BLaER1 treated with 17β-estradiol and CSF1 and Interleukin-3, amounts not matched to agents 10 nM and 100 nM (cell line): ENCODE results near the gene CLIP2.
"Not testable (repeated sequence)": the region's sequence is repeated elsewhere in the genome, so short reads cannot be mapped to it uniquely, and the experiment has no call there.

Experiments used
- H3K27ac ChIP-seq, 11 experiments: shearing (Covaris generic); formaldehyde crosslinking; 2 replicates each; pipeline ENCODE4 v1.8.1; 2022
- H3K27me3 ChIP-seq, 11 experiments: shearing (Covaris generic); formaldehyde crosslinking; 2 replicates each; pipeline ENCODE4 v1.8.1; 2022
- H3K36me3 ChIP-seq, 11 experiments: shearing (Covaris generic); formaldehyde crosslinking; 2 replicates each; pipeline ENCODE4 v1.8.1; 2022
- H3K4me1 ChIP-seq, 10 experiments: shearing (Covaris generic); formaldehyde crosslinking; 2 replicates each; pipeline ENCODE4 v1.8.1; 2022
- H3K4me2 ChIP-seq, 11 experiments: shearing (Covaris generic); formaldehyde crosslinking; 2 replicates each; pipeline ENCODE4 v1.8.1; 2022
- H3K4me3 ChIP-seq, 10 experiments: shearing (Covaris generic); formaldehyde crosslinking; 2 replicates each; pipeline ENCODE4 v1.8.1; 2022
- H3K9ac ChIP-seq, 11 experiments: shearing (Covaris generic); formaldehyde crosslinking; 2 replicates each; pipeline ENCODE4 v1.8.1; 2022
- H3K9me3 ChIP-seq, 11 experiments: shearing (Covaris generic); formaldehyde crosslinking; replicated peaks in 1 of 11; 2 replicates each; pipeline ENCODE4 v1.8.1; 2022
- H4K20me1 ChIP-seq, 11 experiments: shearing (Covaris generic); formaldehyde crosslinking; 2 replicates each; pipeline ENCODE4 v1.8.1; 2022
- Cebpa-rat ChIP-seq, 11 experiments: shearing (Covaris generic); IDR thresholded peaks; 2 replicates each; pipeline ENCODE4 v1.8.1; 2022

CLIP2 gene

DNA sequence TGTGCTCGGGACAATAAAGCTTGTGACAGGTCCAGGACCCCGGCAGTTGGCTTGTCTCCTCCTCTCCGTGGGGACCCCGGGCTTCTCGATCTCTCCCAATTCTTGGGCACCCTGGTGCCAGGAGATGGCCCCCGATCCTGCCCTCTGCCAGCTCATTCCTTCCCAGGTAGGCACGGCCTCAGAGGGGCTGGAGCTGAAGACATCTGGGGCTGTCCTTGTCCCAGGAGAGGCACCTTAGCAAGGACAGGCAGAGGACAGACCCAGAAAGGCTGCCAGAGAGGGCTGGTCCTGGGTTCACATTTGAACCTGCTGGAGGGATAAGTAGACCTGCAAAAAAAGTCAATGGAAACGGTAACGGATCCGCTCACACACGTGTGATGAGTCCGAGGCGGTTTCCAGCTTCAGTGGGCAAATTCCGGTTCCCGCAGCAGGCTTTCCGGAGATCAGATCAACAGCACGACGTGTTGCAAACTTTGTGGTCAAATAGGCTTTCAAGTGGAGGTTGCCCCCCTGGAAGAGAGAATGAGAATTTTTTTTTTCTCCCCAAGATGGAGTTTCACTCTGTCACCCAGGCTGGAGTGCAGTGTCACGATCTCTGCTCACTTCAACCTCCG, 116.8 kb downstream of the CLIP2 start:
- H3K27ac ChIP-seq: peak overlapping the region in 10 of 11 experiments; percentile 48 to 99 (median 92); a peak in 19 of 22 replicates
- H3K4me1 ChIP-seq: peaks cover 20 to 51% (median 38%) of the 10 kb centered on the region in 10 experiments
- peaks cover 0 to 22% (median 2%) of the 10 kb centered on the region in 11 experiments; a peak in 15 of 22 replicates for H4K20me1 ChIP-seq
- peaks cover 31 to 47% (median 41%) of the 10 kb centered on the region in 11 experiments for H3K36me3 ChIP-seq
- H3K27me3 ChIP-seq: no peaks in the 10 kb centered on the region
- TF ChIP-seq Cebpa-rat (IDR thresholded peaks at IDR 0.05): peak in 7 of 11 experiments; percentile 16 to 76 (median 68); a peak in 10 of 22 replicates
- H3K9me3 ChIP-seq: no peaks in the 10 kb centered on the region
- peak overlapping the region; percentile 77 to 90 (median 84) for H3K4me2 ChIP-seq
- H3K9ac ChIP-seq: peak overlapping the region; percentile 55 to 90 (median 80); a peak in 20 of 22 replicates
- H3K4me3 ChIP-seq: peak overlapping the region in 9 of 10 experiments; percentile 21 to 61 (median 45); a peak in 16 of 20 replicates

DNA sequence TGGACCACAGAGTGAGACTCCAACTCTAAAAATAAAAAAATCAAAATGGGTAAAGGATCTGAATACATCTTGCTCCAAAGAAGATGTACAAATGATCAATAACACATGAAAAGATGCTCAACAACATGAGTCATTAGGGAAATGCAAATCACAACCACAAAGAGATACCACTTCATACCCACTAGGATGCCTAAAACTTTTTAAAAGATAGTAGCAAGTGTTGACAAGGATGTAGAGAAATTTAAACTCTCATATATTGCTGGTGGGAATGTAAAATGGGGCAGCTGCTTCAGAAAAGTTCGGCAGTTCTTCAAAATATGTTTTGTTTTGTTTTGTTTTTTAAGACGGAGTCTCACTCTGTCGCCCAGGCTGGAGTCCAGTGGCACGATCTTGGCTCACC, 118.8 kb downstream of the CLIP2 start:
- H3K4me1 ChIP-seq: peaks cover 20 to 65% (median 49%) of the 10 kb centered on the region in 10 experiments
- no peaks in the 10 kb centered on the region for H3K9me3 ChIP-seq
- H4K20me1 ChIP-seq: peaks cover 0 to 16% (median 0%) of the 10 kb centered on the region in 11 experiments; a peak in 1 of 22 replicates
- no peak for TF ChIP-seq Cebpa-rat (IDR thresholded peaks at IDR 0.05)
- H3K4me3 ChIP-seq: no peak overlapping the region
- H3K36me3 ChIP-seq: peaks cover 14 to 27% (median 22%) of the 10 kb centered on the region in 11 experiments
- H3K27me3 ChIP-seq: no peaks in the 10 kb centered on the region
- H3K4me2 ChIP-seq: no peak overlapping the region
- no peak overlapping the region for H3K9ac ChIP-seq
- H3K27ac ChIP-seq: peak overlapping the region in 1 of 11 experiments; percentile 99; a peak in 2 of 22 replicates

DNA sequence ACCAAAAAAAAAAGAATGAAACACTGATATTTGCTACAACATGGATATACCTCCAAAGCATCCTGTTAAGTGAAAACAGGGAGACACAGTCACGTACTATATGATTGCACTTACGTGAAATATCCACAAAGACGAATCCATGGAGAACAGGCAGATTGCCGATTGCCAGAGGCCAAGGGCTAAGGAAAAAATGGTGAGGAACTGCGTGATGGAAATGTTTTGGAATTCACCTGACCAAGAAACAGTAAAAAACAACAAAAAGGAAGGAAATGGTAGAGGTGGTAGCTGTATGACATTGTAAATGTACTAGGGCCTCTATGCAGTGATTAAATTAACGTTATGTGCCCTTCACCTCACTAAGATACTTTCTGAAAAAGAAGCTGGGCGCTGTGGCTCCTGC, 120.4 kb downstream of the CLIP2 start:
- Histone ChIP-seq H3K27ac (no peak overlapping the region; a peak in 1 of 22 replicates), H3K4me3 (no peak overlapping the region), H4K20me1 (0 out of 22 replicates have a peak, but pooled peaks cover 0 to 5% (median 0%) of the 10 kb centered on the region in 11 experiments), H3K4me2 (no peak overlapping the region), H3K36me3 (peaks cover under 1 to 12% (median 6%) of the 10 kb centered on the region in 11 experiments; a peak in 20 of 22 replicates), H3K9me3 (no peaks in the 10 kb centered on the region), H3K9ac (no peak overlapping the region), H3K27me3 (no peaks in the 10 kb centered on the region), H3K4me1 (peaks cover 17 to 54% (median 44%) of the 10 kb centered on the region in 10 experiments)
- TF ChIP-seq Cebpa-rat (IDR thresholded peaks at IDR 0.05): no peak

DNA sequence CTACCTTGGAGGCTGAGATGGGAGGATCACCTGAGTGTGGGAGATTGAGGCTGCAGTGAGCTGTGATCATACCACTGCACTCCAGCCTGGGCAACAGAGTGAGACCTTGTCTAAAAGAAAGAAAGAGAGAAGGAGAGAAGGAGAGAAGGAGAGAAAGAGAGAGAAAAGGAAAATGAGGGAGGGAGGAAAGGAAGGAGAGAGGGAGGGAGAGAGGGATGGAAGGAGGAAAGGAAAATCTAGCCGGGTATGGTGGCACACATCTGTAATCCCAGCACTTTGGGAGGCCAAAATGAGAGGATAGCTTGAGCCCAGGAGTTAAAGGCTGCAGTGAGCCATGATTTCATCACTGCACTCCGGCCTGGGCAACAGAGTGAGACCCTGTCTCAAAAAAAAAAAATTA, 121.6 kb downstream of the CLIP2 start:
- Histone ChIP-seq H4K20me1 (no peaks in the 10 kb centered on the region), H3K9me3 (no peaks in the 10 kb centered on the region), H3K4me3 (no peak overlapping the region), H3K4me1 (peaks cover 5 to 42% (median 33%) of the 10 kb centered on the region in 10 experiments), H3K4me2 (no peak overlapping the region), H3K36me3 (peaks cover 0 to 5% (median 0%) of the 10 kb centered on the region in 11 experiments; a peak in 1 of 22 replicates), H3K9ac (no peak overlapping the region), H3K27ac (no peak overlapping the region), H3K27me3 (no peaks in the 10 kb centered on the region)
- TF ChIP-seq Cebpa-rat (IDR thresholded peaks at IDR 0.05): no peak

DNA sequence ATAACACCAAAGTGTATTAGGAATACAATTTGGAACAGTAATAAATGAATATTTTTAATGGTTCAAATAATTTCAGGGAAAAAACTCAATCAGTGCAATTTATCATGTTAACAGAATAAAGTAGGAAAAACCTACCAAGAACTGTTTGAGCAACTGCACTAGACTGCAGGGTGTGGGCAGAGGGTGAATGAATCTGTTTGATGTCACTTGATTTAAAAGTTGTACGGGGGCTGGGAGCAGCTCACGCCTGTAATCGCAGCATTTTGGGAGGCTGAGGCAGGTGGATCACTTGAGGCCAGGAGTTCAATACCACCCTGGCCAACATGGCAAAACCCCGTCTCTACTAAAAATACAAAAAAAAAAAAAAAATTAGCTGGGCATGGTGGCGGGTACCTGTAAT, 122.4 kb downstream of the CLIP2 start:
- H4K20me1 ChIP-seq, H3K9me3 ChIP-seq, H3K4me3 ChIP-seq, H3K36me3 ChIP-seq, H3K27me3 ChIP-seq: not testable (repeated sequence)
- Histone ChIP-seq H3K4me2 (peak overlapping the region in 5 of 11 experiments; percentile 19 to 32 (median 23); a peak in 5 of 22 replicates), H3K9ac (0 out of 22 replicates have a peak overlapping the region, but pooled peaks of 1 of the 11 experiments have one; percentile 2), H3K4me1 (peaks cover 0 to 34% (median 27%) of the 10 kb centered on the region in 10 experiments; a peak in 17 of 20 replicates), H3K27ac (peak overlapping the region in 3 of 11 experiments; percentile 21 to 62 (median 35); a peak in 3 of 22 replicates)

DNA sequence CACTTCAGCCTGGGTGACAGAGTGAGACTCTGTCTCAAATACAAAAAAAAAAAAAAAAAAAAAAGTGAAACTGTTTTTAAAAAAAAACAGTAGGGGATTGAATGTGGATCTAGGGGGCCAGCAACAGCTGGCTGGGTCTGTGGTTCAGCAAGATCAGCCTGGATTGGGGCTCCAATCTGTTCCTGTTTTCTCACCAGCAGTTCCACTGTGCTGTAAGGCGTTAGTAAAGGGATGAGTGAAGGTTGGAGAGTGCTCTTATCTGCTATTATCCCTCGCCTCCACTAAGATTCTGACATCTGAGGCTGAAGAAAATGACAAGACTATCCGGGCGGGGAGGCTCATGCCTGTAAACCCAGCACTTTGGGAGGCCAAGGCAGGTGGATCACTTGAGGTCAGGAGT, 122.8 kb downstream of the CLIP2 start:
- no peak overlapping the region for H3K4me3 ChIP-seq
- no peak for TF ChIP-seq Cebpa-rat (IDR thresholded peaks at IDR 0.05)
- H3K27ac ChIP-seq: peak overlapping the region in 7 of 11 experiments; percentile 5 to 62 (median 32); a peak in 8 of 22 replicates
- no peaks in the 10 kb centered on the region for H3K9me3 ChIP-seq
- peak overlapping the region in 2 of 11 experiments; percentile 2 to 36; a peak in 3 of 22 replicates for H3K9ac ChIP-seq
- no peaks in the 10 kb centered on the region for H3K27me3 ChIP-seq
- H3K36me3 ChIP-seq: peaks cover 0 to 4% (median 0%) of the 10 kb centered on the region in 11 experiments; a peak in 1 of 22 replicates
- peaks cover 0 to 30% (median 24%) of the 10 kb centered on the region in 10 experiments; a peak in 17 of 20 replicates for H3K4me1 ChIP-seq
- H4K20me1 ChIP-seq: no peaks in the 10 kb centered on the region
- H3K4me2 ChIP-seq: peak overlapping the region in 5 of 11 experiments; percentile 11 to 32 (median 23); a peak in 4 of 22 replicates

DNA sequence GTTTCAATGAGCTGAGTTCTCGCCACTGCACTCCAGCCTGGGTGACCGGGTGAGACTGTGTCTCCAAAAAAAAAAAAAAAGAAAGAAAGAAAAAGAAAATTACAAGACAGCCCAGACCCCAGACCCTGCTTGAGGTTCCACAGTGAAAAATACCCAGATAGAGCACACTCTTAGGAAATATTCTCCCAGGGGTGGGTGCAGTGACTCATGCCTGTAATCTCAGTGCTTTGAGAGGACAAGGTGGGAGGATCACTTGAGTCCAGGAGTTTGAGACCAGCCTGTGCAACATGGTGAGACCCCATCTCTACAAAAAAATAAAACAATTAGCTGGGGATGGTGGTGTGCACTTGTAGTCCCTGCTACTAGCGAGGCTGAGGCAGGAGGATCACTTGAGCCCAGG, 123.4 kb downstream of the CLIP2 start:
- Histone ChIP-seq H3K4me3 (no peak overlapping the region), H3K27me3 (no peaks in the 10 kb centered on the region), H3K9me3 (no peaks in the 10 kb centered on the region), H3K4me1 (peaks cover 0 to 30% (median 23%) of the 10 kb centered on the region in 10 experiments; a peak in 17 of 20 replicates), H4K20me1 (no peaks in the 10 kb centered on the region), H3K27ac (peak overlapping the region in 7 of 11 experiments; percentile 5 to 62 (median 32); a peak in 8 of 22 replicates), H3K4me2 (peak overlapping the region in 5 of 11 experiments; percentile 11 to 43 (median 18); a peak in 2 of 22 replicates), H3K36me3 (no peaks in the 10 kb centered on the region), H3K9ac (peak overlapping the region in 1 of 11 experiments; percentile 2; a peak in 2 of 22 replicates)
- no peak for TF ChIP-seq Cebpa-rat (IDR thresholded peaks at IDR 0.05)

DNA sequence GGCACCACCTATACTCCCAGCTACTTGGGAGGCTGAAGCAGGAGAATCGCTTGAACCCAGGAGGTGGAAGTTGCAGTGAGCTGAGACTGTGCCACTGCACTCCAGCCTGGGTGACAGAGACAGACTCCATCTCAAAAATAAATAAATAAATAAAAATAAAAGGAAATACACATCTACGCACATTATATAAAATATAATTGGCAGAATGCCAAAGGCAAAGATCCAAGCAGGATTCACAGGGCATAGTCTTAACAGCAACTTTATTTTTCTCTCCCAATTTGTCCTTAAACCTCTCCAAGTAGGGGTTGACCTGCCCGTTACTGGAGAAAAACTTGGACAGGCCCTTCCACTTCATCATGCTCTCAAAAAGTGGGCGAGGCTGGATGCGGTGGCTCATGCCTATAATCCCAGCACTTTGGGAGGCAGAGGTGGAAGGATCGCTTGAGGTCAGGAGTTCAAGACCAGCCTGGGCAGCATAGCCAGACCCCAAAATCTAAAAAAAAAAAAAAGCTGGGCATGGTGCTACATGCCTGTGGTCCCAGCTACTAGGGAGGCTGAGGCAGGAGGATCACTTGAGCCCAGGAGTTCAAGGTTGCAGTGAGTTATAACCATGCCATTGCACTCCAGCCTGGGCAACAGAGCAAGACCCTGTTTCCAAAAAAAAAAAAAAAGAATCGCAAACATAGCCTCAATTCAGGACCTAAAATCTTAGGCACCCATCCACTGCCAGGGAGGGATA, 125.6 kb downstream of the CLIP2 start:
- H3K27ac ChIP-seq, H3K4me3 ChIP-seq, H3K36me3 ChIP-seq, H3K9ac ChIP-seq, H3K27me3 ChIP-seq, H3K9me3 ChIP-seq, H3K4me2 ChIP-seq, H4K20me1 ChIP-seq: not testable (repeated sequence)
- H3K4me1 ChIP-seq: peaks cover 0 to 27% (median 24%) of the 10 kb centered on the region in 10 experiments; a peak in 16 of 20 replicates
